B cell (primary cell): Measurements from ENCODE around the gene TMEM247. TPM values are rescaled to one million over a fixed set of nuclear protein-coding genes. Genes with fewer than 3 reads are reported as not detected.

Source experiments
- ATAC-seq: fragments of 200-7000 bp; cut with Tn5 transposase; one replicate; pipeline ENCODE4 v1.10.0; 2021; ENCODE audit warnings: low read depth, mild to moderate bottlenecking, moderate number of reproducible peaks, moderate library complexity
- CTCF ChIA-PET: fragments of 350-600 bp; sonication (Branson Sonifier 250); formaldehyde crosslinking; loops from one replicate; lab custom pipeline; 2021; ENCODE audit warnings: antibody characterized with exemption, inconsistent platforms; lab: Charles Lee
- POLR2A ChIA-PET: fragments of 350-600 bp; sonication (Branson Sonifier 250); formaldehyde crosslinking; loops from one replicate; lab custom pipeline; 2021; ENCODE audit warnings: antibody characterized with exemption; lab: Charles Lee
- DNase-seq: peaks from one replicate; pipeline ENCODE4 v3.0.0; 2013
- H2AFZ ChIP-seq: 2 replicates; pipeline ENCODE4 v1.6.1; 2012; ENCODE audit warnings: mild to moderate bottlenecking, low read depth, low read length; ENCODE audit not compliant: insufficient read depth, poor library complexity, severe bottlenecking
- H3K27ac ChIP-seq, 2 donors: 1 replicate in 1 of 2; 2 replicates in 1 of 2; pipeline ENCODE4 v1.5.1; 2012 to 2013; ENCODE audit warnings: low read length in 2 of 2, mild to moderate bottlenecking in 2 of 2, moderate library complexity in 1 of 2
- H3K27me3 ChIP-seq, 4 experiments: fragments of 200-600 bp in 1 of 4; sonication (generic) in 1 of 4; replicated peaks in 1 of 4; 1 replicate in 2 of 4; 2 replicates in 2 of 4; pipeline versions ENCODE4 v1.6.1 to v1.7.0; 2013 to 2016; ENCODE audit warnings: low read length in 3 of 4, mild to moderate bottlenecking in 2 of 4, mixed read lengths in 1 of 4, moderate library complexity in 1 of 4; ENCODE audit not compliant: insufficient read depth in 4 of 4, control insufficient read depth in 3 of 4; ENCODE audit errors: control extremely low read depth in 1 of 4
- H3K36me3 ChIP-seq, 2 experiments: replicated peaks in 1 of 2; 1 replicate in 1 of 2; 2 replicates in 1 of 2; pipeline versions ENCODE4 v1.6.1 to v1.7.1; 2013; ENCODE audit warnings: low read length in 1 of 2; ENCODE audit not compliant: insufficient read depth in 2 of 2, control insufficient read depth in 1 of 2; ENCODE audit errors: control extremely low read depth in 1 of 2, extremely low read depth in 1 of 2
- H3K4me1 ChIP-seq, 2 donors: fragments of 200-600 bp in 1 of 2; sonication (generic) in 1 of 2; 1 replicate in 1 of 2; 2 replicates in 1 of 2; pipeline versions ENCODE4 v1.5.1 to v1.6.1; 2013 to 2017; ENCODE audit warnings: low read length in 2 of 2; ENCODE audit not compliant: control insufficient read depth in 2 of 2, insufficient read depth in 2 of 2
- H3K4me2 ChIP-seq: replicated peaks from 2 replicates; pipeline ENCODE3; 2012; ENCODE audit warnings: mild to moderate bottlenecking, low read depth, low read length; ENCODE audit not compliant: poor library complexity, severe bottlenecking
- H3K4me3 ChIP-seq, 5 experiments: fragments of 200-600 bp in 1 of 5; sonication (generic) in 1 of 5; 1 replicate in 3 of 5; 2 replicates in 2 of 5; pipeline versions ENCODE4 v1.5.1 to v1.7.0; 2011 to 2016; ENCODE audit warnings: low read length in 4 of 5, mild to moderate bottlenecking in 4 of 5, low read depth in 2 of 5, control low read depth in 1 of 5, moderate library complexity in 1 of 5; ENCODE audit not compliant: insufficient read depth in 1 of 5; ENCODE audit errors: control extremely low read depth in 1 of 5, extremely low read depth in 1 of 5
- H3K79me2 ChIP-seq: fragments of 200-600 bp; sonication (generic); one replicate; pipeline ENCODE4 v1.6.0; 2016; ENCODE audit warnings: low read length; ENCODE audit not compliant: control insufficient read depth, insufficient read depth
- H3K9ac ChIP-seq: fragments of 200-600 bp; sonication (generic); 2 replicates; pipeline ENCODE4 v1.6.1; 2017; ENCODE audit warnings: mild to moderate bottlenecking, low read length, moderate library complexity
- H3K9me3 ChIP-seq, 3 donors: one replicate each; pipeline versions ENCODE4 v1.6.1 to v1.7.1; 2013; ENCODE audit warnings: low read length in 2 of 3; ENCODE audit not compliant: control insufficient read depth in 2 of 3, insufficient read depth in 1 of 3; ENCODE audit errors: control extremely low read depth in 1 of 3
- H4K20me1 ChIP-seq: 2 replicates; pipeline ENCODE4 v1.6.0; 2012; ENCODE audit warnings: mild to moderate bottlenecking, low read length; ENCODE audit not compliant: insufficient read depth, control insufficient read depth, poor library complexity, severe bottlenecking
- H3K27ac Mint-ChIP-seq: one replicate; pipeline ENCODE4 v1.8.0; 2021; ENCODE audit warnings: mixed read lengths
- H3K27me3 Mint-ChIP-seq: one replicate; pipeline ENCODE4 v1.8.0; 2021; ENCODE audit warnings: mixed read lengths
- H3K4me1 Mint-ChIP-seq: one replicate; pipeline ENCODE4 v1.8.0; 2021; ENCODE audit warnings: mixed read lengths
- H3K4me3 Mint-ChIP-seq: one replicate; pipeline ENCODE4 v1.8.0; 2021; ENCODE audit warnings: mixed read lengths
- H3K9me3 Mint-ChIP-seq: one replicate; pipeline ENCODE4 v1.8.0; 2022; ENCODE audit warnings: mixed read lengths; ENCODE audit not compliant: insufficient read depth
- CTCF ChIP-seq: fragments of 200-600 bp; IDR thresholded peaks from one replicate; pipeline ENCODE4 v1.8.0; 2022; ENCODE audit warnings: antibody characterized with exemption, mild to moderate bottlenecking
- EZH2 ChIP-seq: IDR thresholded peaks from 2 replicates; pipeline ENCODE4 v1.6.1; 2012; ENCODE audit warnings: borderline replicate concordance, low read depth, mild to moderate bottlenecking, moderate library complexity, low read length; ENCODE audit not compliant: insufficient read depth, poor library complexity, severe bottlenecking
- WGBS: methylation state at CpG from one replicate; pipeline ENCODE4 v1.1.5; 2013; ENCODE audit warnings: missing lambda C conversion rate; ENCODE audit not compliant: insufficient coverage; 5-methylcytosine and 5-hydroxymethylcytosine counted together
- intact Hi-C: fragments of 100-400 bp; cut with micrococcal nuclease; formaldehyde crosslinking; loops from one replicate; pipeline ENCODE4 v1.10.0; 2022
- polyA plus RNA-seq: library from polyadenylated mRNA; depleted of rRNA; stranded (reverse); fragments of >200 nt; gene quantifications from 2 replicates; pipeline ENCODE4 v1.2.3, GENCODE V29; 2012
- total RNA-seq, 2 donors: library from RNA; stranded (reverse); fragments of 120-200 nt in 1 of 2; gene quantifications; 1 replicate in 1 of 2; 2 replicates in 1 of 2; pipeline versions ENCODE4 v1.2.3 to v1.2.4, GENCODE V29; 2013 to 2022

The TMEM247 gene
- total and polyA plus RNA-seq, 2 donors (not counting 1 experiment from before 2014, with no cell fraction given): not detected

DNA sequence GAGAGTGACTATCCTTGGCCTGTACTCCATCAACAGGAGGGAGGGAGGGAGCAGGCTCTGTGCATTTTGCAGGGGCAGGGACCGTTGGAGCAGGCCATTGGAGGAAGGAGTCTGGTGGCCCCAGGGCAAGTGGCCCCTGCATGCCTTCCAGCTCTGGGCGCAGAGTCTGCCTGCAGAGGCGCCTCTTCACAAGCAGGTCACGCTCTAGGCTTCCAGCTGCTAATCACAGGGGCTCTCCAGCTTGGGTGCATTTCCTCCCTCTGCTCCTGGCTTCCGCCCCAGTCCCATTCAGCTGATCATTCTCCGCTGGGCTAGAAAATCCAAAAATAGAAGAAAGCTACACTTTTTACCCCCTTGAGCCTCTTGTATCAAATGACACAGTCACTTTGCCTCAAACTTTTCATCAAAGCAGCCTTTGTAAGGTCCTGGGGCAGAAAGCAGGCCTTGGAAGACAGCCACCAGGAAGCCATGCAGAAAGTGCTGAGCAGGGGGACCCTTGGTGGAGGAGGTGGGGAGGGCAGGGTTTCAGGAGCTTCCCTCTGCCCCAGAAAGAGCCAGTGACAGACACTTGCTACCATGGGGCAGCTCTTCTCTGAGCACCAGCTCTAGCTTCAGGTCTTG, 11.3 kb downstream of the TMEM247 start:
- peak overlapping the region; percentile 59 for H3K4me2 ChIP-seq
- ATAC-seq (peak; percentile 71), DNase-seq (peak; percentile 62)

More for the DNA sequence above, 11.3 kb downstream of the TMEM247 start:
- H3K79me2 ChIP-seq: no peaks in the 10 kb centered on the region
- peaks cover 8 to 15% of the 10 kb centered on the region in 2 donors for H3K4me1 ChIP-seq
- WGBS: 8% methylated on average over 6 of the region's 6 CpGs
- H3K27me3 ChIP-seq: no peaks in the 10 kb centered on the region
- no peaks in the 10 kb centered on the region for H3K27me3 Mint-ChIP-seq
- H4K20me1 ChIP-seq: no peaks in the 10 kb centered on the region
- CTCF ChIA-PET: interaction anchor here (0.6 to 3.2 kb wide), 18 partner anchors 15 to 399 kb away, joined by 3 to 9 read pairs (median 4); no protein-coding TSS in a partner anchor
- no peak overlapping the region for H3K9ac ChIP-seq
- H3K27ac ChIP-seq: no peak overlapping the region
- H3K36me3 ChIP-seq: no peaks in the 10 kb centered on the region
- H3K9me3 Mint-ChIP-seq: no peaks in the 10 kb centered on the region
- intact Hi-C loops: no loop called here
- H3K4me3 Mint-ChIP-seq: peak overlapping the region; percentile 30
- peak overlapping the region; percentile 12 for H2AFZ ChIP-seq
- TF ChIP-seq CTCF (peak; percentile 11), EZH2 (no peak)
- H3K4me3 ChIP-seq: no peak overlapping the region
- H3K27ac Mint-ChIP-seq: no peak overlapping the region
- POLR2A ChIA-PET: interaction anchor here (0.6 kb wide), 1 partner anchor 1240 kb away, joined by 4 read pairs; no protein-coding TSS in a partner anchor
- peaks cover 21% of the 10 kb centered on the region for H3K4me1 Mint-ChIP-seq
- H3K9me3 ChIP-seq: no peaks in the 10 kb centered on the region
